HG03460 (cell line): ENCODE data around the gene SDCCAG8.
A peak's percentile ranks its signal among the peaks of the same experiment; 100 is the strongest.
"Not testable (repeated sequence)": the region's sequence is repeated elsewhere in the genome, so short reads cannot be mapped to it uniquely, and the experiment has no call there.

Experiments used
- ATAC-seq: cut with Tn5 transposase; IDR thresholded peaks from one replicate; pipeline ENCODE4 v1.9.1; 2021; ENCODE audit not compliant: unreplicated experiment

The SDCCAG8 gene

GRCh38 chr1:243255791-243256512 is at the start of gene SDCCAG8:
SDCCAG8 (plus strand) TSS chr1:243256041; CDS start chr1:243256174, 133 bp downstream.
- peak; percentile 73 for ATAC-seq

GRCh38 chr1:243211984-243212383 is 43.9 kb upstream of the SDCCAG8 start:
- ATAC-seq, result not testable (repeated sequence)

GRCh38 chr1:243213045-243213787 is 42.6 kb upstream of the SDCCAG8 start:
- ATAC-seq, result no peak

GRCh38 chr1:243215276-243215875 is 40.5 kb upstream of the SDCCAG8 start:
- ATAC-seq, result not testable (repeated sequence)

GRCh38 chr1:243216741-243217140 is 39.1 kb upstream of the SDCCAG8 start:
- ATAC-seq, result no peak

GRCh38 chr1:243217349-243217748 is 38.5 kb upstream of the SDCCAG8 start:
- ATAC-seq, result no peak

GRCh38 chr1:243218059-243218458 is 37.8 kb upstream of the SDCCAG8 start:
- no peak for ATAC-seq

- no peak for ATAC-seq
Observed at GRCh38 chr1:243227622-243228021, 28.2 kb upstream of the SDCCAG8 start.

- ATAC-seq, result no peak
Observed at GRCh38 chr1:243229526-243229925, 26.3 kb upstream of the SDCCAG8 start.

GRCh38 chr1:243230914-243231313 is 24.9 kb upstream of the SDCCAG8 start:
- ATAC-seq, result no peak

- no peak for ATAC-seq
Observed at GRCh38 chr1:243233908-243234307, 21.9 kb upstream of the SDCCAG8 start.

- ATAC-seq, result no peak
Observed at GRCh38 chr1:243234978-243235647, 20.7 kb upstream of the SDCCAG8 start.

GRCh38 chr1:243236604-243237252 is 19.1 kb upstream of the SDCCAG8 start:
- ATAC-seq, result peak; percentile 80

- no peak for ATAC-seq
Observed at GRCh38 chr1:243244432-243244841, 11.4 kb upstream of the SDCCAG8 start.

- no peak for ATAC-seq
Observed at GRCh38 chr1:243246916-243247315, 8.9 kb upstream of the SDCCAG8 start.

GRCh38 chr1:243247901-243248300 is 7.9 kb upstream of the SDCCAG8 start:
- no peak for ATAC-seq

- ATAC-seq, result no peak
Observed at GRCh38 chr1:243249214-243249613, 6.6 kb upstream of the SDCCAG8 start.

- no peak for ATAC-seq
Observed at GRCh38 chr1:243250102-243250501, 5.7 kb upstream of the SDCCAG8 start.

GRCh38 chr1:243251539-243251938 is 4.3 kb upstream of the SDCCAG8 start:
- ATAC-seq, result no peak

GRCh38 chr1:243253211-243253925 is 2.5 kb upstream of the SDCCAG8 start:
- no peak for ATAC-seq
